HG03571 (cell line): ENCODE results near the gene SMIM8.
"Not testable (repeated sequence)": the region's sequence is repeated elsewhere in the genome, so short reads cannot be mapped to it uniquely, and the experiment has no call there.

ENCODE experiments used
- ATAC-seq: cut with Tn5 transposase; IDR thresholded peaks from one replicate; pipeline ENCODE4 v1.9.1; 2021; ENCODE audit not compliant: unreplicated experiment

Gene SMIM8

GRCh38 chr6:87322304-87323212 is at the start of gene SMIM8:
Gene SMIM8 (plus strand): TSS chr6:87322588. CDS start chr6:87337032, 14,444 bp downstream.
- peak; percentile 100 for ATAC-seq

- ATAC-seq, result no peak
Measured at GRCh38 chr6:87274660-87275274, 47.6 kb upstream of the SMIM8 start.

GRCh38 chr6:87276624-87277023 is 45.8 kb upstream of the SMIM8 start:
- no peak for ATAC-seq

- ATAC-seq, result no peak
Measured at GRCh38 chr6:87277123-87277522, 45.3 kb upstream of the SMIM8 start.

GRCh38 chr6:87279196-87279595 is 43.2 kb upstream of the SMIM8 start:
- no peak for ATAC-seq

GRCh38 chr6:87281426-87281825 is 41.0 kb upstream of the SMIM8 start:
- no peak for ATAC-seq

GRCh38 chr6:87282743-87283142 is 39.6 kb upstream of the SMIM8 start:
- ATAC-seq, result no peak

GRCh38 chr6:87283461-87283860 is 38.9 kb upstream of the SMIM8 start:
- ATAC-seq, result no peak

- ATAC-seq, result no peak
Measured at GRCh38 chr6:87287251-87287650, 35.1 kb upstream of the SMIM8 start.

- no peak for ATAC-seq
Measured at GRCh38 chr6:87289571-87289970, 32.8 kb upstream of the SMIM8 start.

- no peak for ATAC-seq
Measured at GRCh38 chr6:87291883-87292282, 30.5 kb upstream of the SMIM8 start.

- ATAC-seq, result no peak
Measured at GRCh38 chr6:87293526-87293925, 28.9 kb upstream of the SMIM8 start.

- ATAC-seq, result no peak
Measured at GRCh38 chr6:87297119-87297518, 25.3 kb upstream of the SMIM8 start.

- ATAC-seq, result not testable (repeated sequence)
Measured at GRCh38 chr6:87301277-87301676, 21.1 kb upstream of the SMIM8 start.

- ATAC-seq, result no peak
Measured at GRCh38 chr6:87308970-87309369, 13.4 kb upstream of the SMIM8 start.

GRCh38 chr6:87312860-87313259 is 9.5 kb upstream of the SMIM8 start:
- ATAC-seq, result no peak

GRCh38 chr6:87315071-87315470 is 7.3 kb upstream of the SMIM8 start:
- no peak for ATAC-seq

GRCh38 chr6:87319271-87319987 is 3.0 kb upstream of the SMIM8 start:
- ATAC-seq, result no peak

- not testable (repeated sequence) for ATAC-seq
Measured at GRCh38 chr6:87323880-87324279, 1.5 kb downstream of the SMIM8 start.

GRCh38 chr6:87330961-87331360 is 8.6 kb downstream of the SMIM8 start:
- no peak for ATAC-seq

- ATAC-seq, result no peak
Measured at GRCh38 chr6:87333033-87333432, 10.6 kb downstream of the SMIM8 start.
